HG02973 (cell line): Measurements from ENCODE around the gene GJA3.
"Not testable (repeated sequence)": the region's sequence is repeated elsewhere in the genome, so short reads cannot be mapped to it uniquely, and the experiment has no call there.

Experiments used
- ATAC-seq: cut with Tn5 transposase; IDR thresholded peaks from one replicate; pipeline ENCODE4 v1.9.1; 2021; ENCODE audit warnings: moderate library complexity; ENCODE audit not compliant: unreplicated experiment

The GJA3 gene

GRCh38 chr13:20182231-20182846 is 21.5 kb upstream of the GJA3 start:
- ATAC-seq = no peak

GRCh38 chr13:20181188-20181587 is 20.3 kb upstream of the GJA3 start:
- no peak for ATAC-seq

- ATAC-seq = no peak
These were observed 17.3 kb upstream of the GJA3 start for GRCh38 chr13:20178156-20178555.

- ATAC-seq = no peak
These were observed 16.4 kb upstream of the GJA3 start for GRCh38 chr13:20177049-20177831.

GRCh38 chr13:20175907-20176652 is 15.2 kb upstream of the GJA3 start:
- no peak for ATAC-seq

- no peak for ATAC-seq
These were observed 14.5 kb upstream of the GJA3 start for GRCh38 chr13:20175406-20175794.

GRCh38 chr13:20174656-20175405 is 14.0 kb upstream of the GJA3 start:
- ATAC-seq = peak; percentile 88

GRCh38 chr13:20173116-20173746 is 12.4 kb upstream of the GJA3 start:
- ATAC-seq = no peak

- no peak for ATAC-seq
These were observed 10.5 kb upstream of the GJA3 start for GRCh38 chr13:20171364-20171763.

GRCh38 chr13:20170921-20171320 is 10.1 kb upstream of the GJA3 start:
- no peak for ATAC-seq

- no peak for ATAC-seq
These were observed 7.5 kb upstream of the GJA3 start for GRCh38 chr13:20168396-20168795.

GRCh38 chr13:20165417-20166257 is 4.8 kb upstream of the GJA3 start:
- ATAC-seq = no peak

GRCh38 chr13:20161951-20162300 is 1.1 kb upstream of the GJA3 start:
- no peak for ATAC-seq

- ATAC-seq = peak; percentile 51
These were observed 561 bp upstream of the GJA3 start for GRCh38 chr13:20161275-20161950.

GRCh38 chr13:20159646-20160305 is 1.1 kb downstream of the GJA3 start:
- no peak for ATAC-seq

- no peak for ATAC-seq
These were observed 3.6 kb downstream of the GJA3 start for GRCh38 chr13:20157151-20157796.

- no peak for ATAC-seq
These were observed 4.2 kb downstream of the GJA3 start for GRCh38 chr13:20156702-20157101.

- ATAC-seq = not testable (repeated sequence)
These were observed 7.6 kb downstream of the GJA3 start for GRCh38 chr13:20153290-20153689.
